COR-L47 (cell line): Measurements from ENCODE around the gene BTBD9.
"Not testable (repeated sequence)": the region's sequence is repeated elsewhere in the genome, so short reads cannot be mapped to it uniquely, and the experiment has no call there.

Source experiments
- DNase-seq: peaks from one replicate; lab custom pipeline; 2025; lab: John Stamatoyannopoulos, UW

The BTBD9 gene

GRCh38 chr6:38144365-38144945 lies 495.3 kb downstream of the BTBD9 start:
- no peak for DNase-seq

- no peak for DNase-seq
Measured at GRCh38 chr6:38143191-38144150, 496.3 kb downstream of the BTBD9 start.

- no peak for DNase-seq
Measured at GRCh38 chr6:38142178-38142902, 497.4 kb downstream of the BTBD9 start.

- DNase-seq, result no peak
Measured at GRCh38 chr6:38141716-38142115, 498.0 kb downstream of the BTBD9 start.

- DNase-seq, result no peak
Measured at GRCh38 chr6:38141085-38141484, 498.6 kb downstream of the BTBD9 start.

GRCh38 chr6:38138374-38138773 lies 501.4 kb downstream of the BTBD9 start:
- DNase-seq, result no peak

GRCh38 chr6:38137608-38138265 lies 502.0 kb downstream of the BTBD9 start:
- DNase-seq, result no peak

GRCh38 chr6:38136547-38136946 lies 503.2 kb downstream of the BTBD9 start:
- DNase-seq, result no peak

- no peak for DNase-seq
Measured at GRCh38 chr6:38134704-38135088, 505.0 kb downstream of the BTBD9 start.

GRCh38 chr6:38133932-38134703 lies 505.6 kb downstream of the BTBD9 start:
- no peak for DNase-seq

GRCh38 chr6:38131527-38131965 lies 508.2 kb downstream of the BTBD9 start:
- no peak for DNase-seq

- no peak for DNase-seq
Measured at GRCh38 chr6:38127284-38127683, 512.4 kb downstream of the BTBD9 start.

- not testable (repeated sequence) for DNase-seq
Measured at GRCh38 chr6:38124224-38124926, 515.4 kb downstream of the BTBD9 start.

- no peak for DNase-seq
Measured at GRCh38 chr6:38119516-38119915, 520.2 kb downstream of the BTBD9 start.

- no peak for DNase-seq
Measured at GRCh38 chr6:38118791-38119365, 520.9 kb downstream of the BTBD9 start.
